A549 (cell line): ENCODE data around the gene ISM1. TPM values are rescaled to one million over a fixed set of nuclear protein-coding genes. Genes with fewer than 3 reads are reported as not detected.
A peak's percentile ranks its signal among the peaks of the same experiment; 100 is the strongest.

Experiments
- ATAC-seq, 2 experiments: fragments of 200-7000 bp in 1 of 2; fragments of >200 bp in 1 of 2; cut with Nextera tagmentation in 1 of 2; cut with Tn5 transposase in 1 of 2; 3 replicates each; pipeline versions ENCODE4 v1.8.0 to v1.9.1; 2018 to 2020; ENCODE audit warnings: mild to moderate bottlenecking in 1 of 2, moderate library complexity in 1 of 2
- CTCF ChIA-PET: fragments of 300-600 bp; sonication (Branson Sonifier 250); formaldehyde crosslinking; extraction: SDS; loops from one replicate; lab custom pipeline; 2021; ENCODE audit warnings: antibody characterized with exemption, inconsistent platforms; lab: Yijun Ruan, JAX
- POLR2A ChIA-PET: fragments of 350-600 bp; formaldehyde crosslinking; extraction: SDS; loops from one replicate; lab custom pipeline; 2021; ENCODE audit warnings: antibody characterized with exemption, inconsistent platforms; lab: Yijun Ruan, JAX
- DNase-seq, 2 experiments: peaks; one replicate each; pipeline versions ENCODE4 v3.0.0 to v3.0.0-alpha.2; 2011 to 2016; ENCODE audit warnings: low read depth in 1 of 2, low spot score in 1 of 2
- FAIRE-seq: peaks from 2 replicates; lab custom pipeline; 2011; peaks lifted over from hg19 to GRCh38; lab: Jason Lieb, UNC
- H3K27ac ChIP-seq, 2 experiments: fragments of >200 bp; sonication (Bioruptor Twin); formaldehyde crosslinking; 3 replicates each; pipeline ENCODE4 v1.5.1; 2016 to 2017
- H3K4me1 ChIP-seq: fragments of >200 bp; sonication (Bioruptor Twin); formaldehyde crosslinking; 3 replicates; pipeline ENCODE4 v1.6.1; 2016
- H3K4me2 ChIP-seq: fragments of >200 bp; sonication (Bioruptor Twin); formaldehyde crosslinking; 3 replicates; pipeline ENCODE4 v1.6.1; 2016
- H3K4me3 ChIP-seq: fragments of >200 bp; sonication (Bioruptor Twin); formaldehyde crosslinking; 3 replicates; pipeline ENCODE4 v1.5.1; 2016
- H3K9me3 ChIP-seq: fragments of >200 bp; sonication (Bioruptor Twin); formaldehyde crosslinking; 3 replicates; pipeline ENCODE4 v1.6.1; 2016
- BHLHE40 ChIP-seq: IDR thresholded peaks from 2 replicates; pipeline ENCODE4 v1.6.1; 2012; ENCODE audit warnings: low read depth, low read length, inconsistent platforms
- CBX8 ChIP-seq: fragments of 200-600 bp; sonication (generic); IDR thresholded peaks from 2 replicates; pipeline ENCODE4 v1.6.1; 2016
- CEBPB ChIP-seq, 2 experiments: fragments of >200 bp in 1 of 2; sonication (Bioruptor Twin) in 1 of 2; formaldehyde crosslinking in 1 of 2; IDR thresholded peaks; 2 replicates each; pipeline ENCODE4 v1.6.1; 2012 to 2016
- CHD2 ChIP-seq: fragments of 150-350 bp; IDR thresholded peaks from 2 replicates; pipeline ENCODE4 v1.6.1; 2014; ENCODE audit warnings: low read length; ENCODE audit not compliant: partially characterized antibody
- EHF ChIP-seq: fragments of 250-450 bp; sonication (Bioruptor Pico); IDR thresholded peaks from 2 replicates; pipeline ENCODE4 v1.5.0; 2020; ENCODE audit warnings: mild to moderate bottlenecking
- EHMT2 ChIP-seq: fragments of 200-600 bp; sonication (generic); IDR thresholded peaks from 2 replicates; pipeline ENCODE4 v1.6.1; 2016; ENCODE audit warnings: antibody characterized with exemption, low read depth, mild to moderate bottlenecking, moderate library complexity
- ESRRA ChIP-seq: fragments of 150-350 bp; IDR thresholded peaks from 2 replicates; pipeline ENCODE4 v1.6.1; 2014; ENCODE audit warnings: mild to moderate bottlenecking, low read length, borderline replicate concordance
- FOXS1 ChIP-seq: fragments of 250-450 bp; sonication (Bioruptor Pico); IDR thresholded peaks from 2 replicates; pipeline ENCODE4 v1.5.0; 2020; ENCODE audit warnings: mild to moderate bottlenecking, moderate library complexity
- GATA3 ChIP-seq: IDR thresholded peaks from 2 replicates; pipeline ENCODE4 v1.6.1; 2012; ENCODE audit warnings: borderline replicate concordance
- HDAC2 ChIP-seq: fragments of 200-600 bp; sonication (generic); IDR thresholded peaks from 2 replicates; pipeline ENCODE4 v1.6.1; 2016
- HEYL ChIP-seq: fragments of 250-450 bp; sonication (Bioruptor Pico); IDR thresholded peaks from 2 replicates; pipeline ENCODE4 v1.8.0; 2021; ENCODE audit warnings: mild to moderate bottlenecking, moderate library complexity
- HOXA7 ChIP-seq: fragments of 250-450 bp; sonication (Bioruptor Pico); IDR thresholded peaks from 2 replicates; pipeline ENCODE4 v1.5.0; 2020; ENCODE audit warnings: mild to moderate bottlenecking, moderate library complexity
- JUNB ChIP-seq: fragments of >200 bp; sonication (Bioruptor Twin); formaldehyde crosslinking; IDR thresholded peaks from 2 replicates; pipeline ENCODE4 v1.6.1; 2016
- MAFK ChIP-seq: fragments of 450-650 bp; IDR thresholded peaks from 2 replicates; pipeline ENCODE4 v1.6.1; 2014; ENCODE audit not compliant: partially characterized antibody
- MAZ ChIP-seq: fragments of 150-350 bp; IDR thresholded peaks from 2 replicates; pipeline ENCODE4 v1.6.1; 2014; ENCODE audit warnings: antibody characterized with exemption, low read depth, low read length, borderline replicate concordance
- MYC ChIP-seq: IDR thresholded peaks from 2 replicates; pipeline ENCODE4 v1.6.1; 2012; ENCODE audit warnings: mild to moderate bottlenecking, inconsistent platforms, low read length, improper control_type of control experiment, borderline replicate concordance
- NPAS2 ChIP-seq: fragments of 250-450 bp; sonication (Bioruptor Pico); IDR thresholded peaks from 2 replicates; pipeline ENCODE4 v1.8.0; 2022; ENCODE audit warnings: mild to moderate bottlenecking, moderate library complexity, borderline replicate concordance
- PHF8 ChIP-seq: fragments of 200-600 bp; sonication (generic); IDR thresholded peaks from 2 replicates; pipeline ENCODE4 v1.6.1; 2016; ENCODE audit warnings: low read depth, mild to moderate bottlenecking, antibody characterized with exemption, moderate library complexity, borderline replicate concordance
- POLR2AphosphoS2 ChIP-seq: conservative IDR thresholded peaks from 2 replicates; pipeline ENCODE4 v1.6.1; 2012; ENCODE audit warnings: low read length, improper control_type of control experiment, inconsistent platforms
- RCOR1 ChIP-seq: fragments of 150-350 bp; IDR thresholded peaks from 2 replicates; pipeline ENCODE4 v1.6.1; 2014; ENCODE audit warnings: antibody characterized with exemption, low read length, low read depth
- TP53 ChIP-seq: fragments of 250-450 bp; sonication (Bioruptor Pico); IDR thresholded peaks from 2 replicates; pipeline ENCODE4 v1.5.0; 2021; ENCODE audit warnings: mild to moderate bottlenecking, moderate library complexity
- ZC3H11A ChIP-seq: fragments of 450-650 bp; IDR thresholded peaks from 2 replicates; pipeline ENCODE4 v1.6.1; 2014; ENCODE audit warnings: antibody characterized with exemption, mild to moderate bottlenecking
- ZFP36 ChIP-seq: fragments of 450-650 bp; IDR thresholded peaks from 2 replicates; pipeline ENCODE4 v1.6.1; 2014; ENCODE audit warnings: borderline replicate concordance; ENCODE audit not compliant: partially characterized antibody
- ZSCAN20 ChIP-seq: fragments of 250-450 bp; sonication (Bioruptor Pico); IDR thresholded peaks from 2 replicates; pipeline ENCODE4 v1.8.0; 2022; ENCODE audit warnings: mild to moderate bottlenecking, moderate library complexity
- WGBS: methylation state at CpG from one replicate; pipeline ENCODE4 v1.1.6; 2017; ENCODE audit errors: missing lambda C conversion rate; 5-methylcytosine and 5-hydroxymethylcytosine counted together
- polyA plus RNA-seq, 4 experiments: library from polyadenylated mRNA; depleted of rRNA in 3 of 4; stranded (reverse); fragments of >200 nt; fragmentation: RNase III in 1 of 4; extraction: RNeasy Plus Mini Kit Qiagen cat#74134 plus additional on column Dnase treatment in 1 of 4; gene quantifications; 2 replicates in 3 of 4; 3 replicates in 1 of 4; pipeline ENCODE4 v1.2.3, GENCODE V29; 2011 to 2017
- TF ChIP-seq, protein P1 (sequence below): fragments of >200 bp; sonication (Bioruptor Twin); formaldehyde crosslinking; IDR thresholded peaks from 3 replicates; pipeline ENCODE4 v1.6.1; 2016
- TF ChIP-seq, protein P2 (sequence below): fragments of 200-600 bp; sonication (generic); IDR thresholded peaks from 2 replicates; pipeline ENCODE4 v1.6.1; 2016; ENCODE audit warnings: antibody characterized with exemption, mild to moderate bottlenecking, moderate library complexity

The ISM1 gene
- polyA plus RNA-seq, 2 of the 4 experiments (the other 2 are of a cell fraction) = 0.18 to 0.39 TPM

DNA sequence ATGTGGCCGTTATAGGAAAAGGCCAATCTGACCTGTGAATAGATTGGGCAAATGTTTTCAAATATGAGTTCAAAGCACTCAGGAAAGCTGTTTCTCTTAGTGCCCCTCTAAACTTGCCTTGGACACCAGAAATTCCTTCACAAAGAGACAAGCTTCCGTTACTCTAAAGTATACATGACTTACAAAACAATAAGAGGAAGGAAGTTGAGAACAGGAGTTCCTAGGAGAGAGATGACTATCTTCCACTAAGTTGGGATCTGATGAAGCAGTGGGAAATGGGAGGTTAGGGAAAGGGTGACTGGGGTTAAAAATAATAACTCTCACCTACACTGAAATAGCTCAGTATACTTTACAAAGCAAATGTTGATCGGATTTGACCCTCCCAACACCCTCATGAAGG is 50.0 kb downstream of the ISM1 start:
- H3K4me3 ChIP-seq = no peak overlapping the region
- DNase-seq (no peak), ATAC-seq (no peak), FAIRE-seq (no peak)
- CTCF ChIA-PET = interaction anchor here (2.2 kb wide), 1 partner anchor 10 kb away, joined by 11 read pairs; no protein-coding TSS in a partner anchor
- H3K9me3 ChIP-seq = no peaks in the 10 kb centered on the region
- WGBS = 40% methylated on average over 3 of the region's 3 CpGs
- H3K4me1 ChIP-seq = no peaks in the 10 kb centered on the region
- TF ChIP-seq MAFK (no peak), HDAC2 (no peak), HOXA7 (no peak), FOXS1 (CRISPR knock-in tag) (no peak), JUNB (no peak), EHF (no peak), HEYL (CRISPR knock-in tag) (no peak), RCOR1 (no peak), ZC3H11A (no peak), POLR2AphosphoS2 (no peak), CEBPB (IDR thresholded peaks at IDR 0.05) (no peak), ZFP36 (no peak)
- TF ChIP-seq, protein P1, sequence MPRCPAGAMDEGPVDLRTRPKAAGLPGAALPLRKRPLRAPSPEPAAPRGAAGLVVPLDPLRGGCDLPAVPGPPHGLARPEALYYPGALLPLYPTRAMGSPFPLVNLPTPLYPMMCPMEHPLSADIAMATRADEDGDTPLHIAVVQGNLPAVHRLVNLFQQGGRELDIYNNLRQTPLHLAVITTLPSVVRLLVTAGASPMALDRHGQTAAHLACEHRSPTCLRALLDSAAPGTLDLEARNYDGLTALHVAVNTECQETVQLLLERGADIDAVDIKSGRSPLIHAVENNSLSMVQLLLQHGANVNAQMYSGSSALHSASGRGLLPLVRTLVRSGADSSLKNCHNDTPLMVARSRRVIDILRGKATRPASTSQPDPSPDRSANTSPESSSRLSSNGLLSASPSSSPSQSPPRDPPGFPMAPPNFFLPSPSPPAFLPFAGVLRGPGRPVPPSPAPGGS = no peak
- H3K4me2 ChIP-seq = no peak overlapping the region
- H3K27ac ChIP-seq = no peak overlapping the region
- POLR2A ChIA-PET = no interaction called here

DNA sequence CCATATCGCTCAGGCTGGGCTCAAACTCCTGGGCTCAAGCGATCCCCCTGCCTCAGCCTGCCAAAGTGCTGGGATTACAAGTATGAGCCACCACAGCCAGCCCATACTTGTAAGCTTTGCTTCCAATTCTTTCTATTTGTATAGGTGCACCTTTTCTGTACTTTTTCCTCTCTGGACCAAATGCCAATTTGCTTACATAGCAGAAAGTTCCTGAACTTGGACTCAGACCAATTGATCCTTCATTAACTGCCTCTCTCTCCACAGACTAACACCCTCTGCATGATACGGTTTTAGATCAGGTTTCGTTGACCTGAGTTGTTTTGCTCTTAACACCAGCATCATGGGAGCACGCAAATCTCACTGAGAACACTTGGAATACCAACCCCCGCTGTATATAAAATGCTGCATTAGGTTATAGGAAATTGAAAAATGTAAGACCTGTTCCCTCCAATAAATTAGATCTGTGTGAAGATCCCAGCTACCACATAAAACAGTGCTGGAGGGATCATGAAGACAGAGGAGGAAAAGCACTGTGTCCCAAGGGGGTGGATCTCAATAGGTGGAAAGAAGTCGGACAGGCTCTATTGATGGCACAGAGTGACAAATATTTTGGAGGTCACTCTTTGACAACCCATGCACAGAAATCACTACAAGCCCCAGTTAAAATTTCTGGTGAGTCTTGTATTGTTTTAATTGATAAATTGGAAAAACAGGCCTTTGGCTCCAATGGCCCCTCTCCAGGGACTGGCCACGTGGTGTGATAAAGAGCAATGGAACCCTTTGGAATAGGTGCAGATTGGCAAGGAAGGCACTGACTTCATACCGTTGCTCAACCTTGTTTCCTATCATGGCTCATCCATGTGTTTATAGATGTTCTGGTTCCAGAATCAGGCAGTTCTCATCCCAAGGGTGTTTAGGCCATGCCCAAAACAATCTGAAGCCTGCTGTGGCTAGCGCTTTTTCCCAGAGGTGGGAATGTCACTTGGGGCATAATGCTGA is 51.2 kb downstream of the ISM1 start:
- POLR2A ChIA-PET = no interaction called here

DNA sequence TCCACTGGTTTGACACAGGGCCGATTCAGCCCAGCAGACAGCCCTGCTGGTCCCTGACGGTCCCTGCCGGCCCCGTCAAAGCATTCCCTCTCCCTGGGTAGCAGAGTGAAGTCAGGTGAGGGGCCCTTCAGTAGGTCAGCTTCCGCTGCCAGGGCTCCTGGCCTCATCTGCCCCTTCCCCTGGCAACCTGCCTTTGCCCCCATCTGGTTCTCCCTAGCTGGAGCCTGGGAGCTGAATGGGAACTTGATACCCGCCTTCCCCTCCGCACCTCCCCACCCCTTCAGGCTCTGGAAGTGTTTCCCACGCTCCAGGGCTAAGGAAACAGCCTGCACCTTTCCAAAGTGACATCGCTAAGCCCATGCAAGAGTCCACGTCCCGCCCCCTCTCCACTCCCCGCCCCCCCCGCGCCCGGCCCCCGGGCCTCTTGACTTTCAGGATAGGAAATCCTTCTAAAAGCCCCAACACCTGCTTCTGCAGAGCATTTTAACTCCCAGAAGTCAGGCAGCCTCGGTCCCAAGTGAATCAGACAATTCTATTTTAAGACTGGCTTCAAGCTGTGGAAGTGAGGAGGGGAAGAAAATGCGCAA is 53.3 kb downstream of the ISM1 start:
- H3K4me3 ChIP-seq = no peak overlapping the region
- 77% methylated on average over 15 of the region's 18 CpGs for WGBS
- H3K9me3 ChIP-seq = no peaks in the 10 kb centered on the region
- ChIA-PET POLR2A (no interaction called here), CTCF (interaction anchor here (1.0 kb wide), 1 partner anchor 272 kb away, joined by 3 read pairs; no protein-coding TSS in a partner anchor)
- no peak overlapping the region for H3K4me2 ChIP-seq
- no peak for DNase-seq
- TF ChIP-seq GATA3 (no peak), ZFP36 (no peak), NPAS2 (no peak), CHD2 (no peak), MAZ (no peak), MYC (no peak), TP53 (CRISPR knock-in tag) (no peak), CBX8 (no peak), FOXS1 (CRISPR knock-in tag) (no peak), MAFK (no peak), BHLHE40 (no peak), ZSCAN20 (CRISPR knock-in tag) (no peak)
- TF ChIP-seq, protein P2, sequence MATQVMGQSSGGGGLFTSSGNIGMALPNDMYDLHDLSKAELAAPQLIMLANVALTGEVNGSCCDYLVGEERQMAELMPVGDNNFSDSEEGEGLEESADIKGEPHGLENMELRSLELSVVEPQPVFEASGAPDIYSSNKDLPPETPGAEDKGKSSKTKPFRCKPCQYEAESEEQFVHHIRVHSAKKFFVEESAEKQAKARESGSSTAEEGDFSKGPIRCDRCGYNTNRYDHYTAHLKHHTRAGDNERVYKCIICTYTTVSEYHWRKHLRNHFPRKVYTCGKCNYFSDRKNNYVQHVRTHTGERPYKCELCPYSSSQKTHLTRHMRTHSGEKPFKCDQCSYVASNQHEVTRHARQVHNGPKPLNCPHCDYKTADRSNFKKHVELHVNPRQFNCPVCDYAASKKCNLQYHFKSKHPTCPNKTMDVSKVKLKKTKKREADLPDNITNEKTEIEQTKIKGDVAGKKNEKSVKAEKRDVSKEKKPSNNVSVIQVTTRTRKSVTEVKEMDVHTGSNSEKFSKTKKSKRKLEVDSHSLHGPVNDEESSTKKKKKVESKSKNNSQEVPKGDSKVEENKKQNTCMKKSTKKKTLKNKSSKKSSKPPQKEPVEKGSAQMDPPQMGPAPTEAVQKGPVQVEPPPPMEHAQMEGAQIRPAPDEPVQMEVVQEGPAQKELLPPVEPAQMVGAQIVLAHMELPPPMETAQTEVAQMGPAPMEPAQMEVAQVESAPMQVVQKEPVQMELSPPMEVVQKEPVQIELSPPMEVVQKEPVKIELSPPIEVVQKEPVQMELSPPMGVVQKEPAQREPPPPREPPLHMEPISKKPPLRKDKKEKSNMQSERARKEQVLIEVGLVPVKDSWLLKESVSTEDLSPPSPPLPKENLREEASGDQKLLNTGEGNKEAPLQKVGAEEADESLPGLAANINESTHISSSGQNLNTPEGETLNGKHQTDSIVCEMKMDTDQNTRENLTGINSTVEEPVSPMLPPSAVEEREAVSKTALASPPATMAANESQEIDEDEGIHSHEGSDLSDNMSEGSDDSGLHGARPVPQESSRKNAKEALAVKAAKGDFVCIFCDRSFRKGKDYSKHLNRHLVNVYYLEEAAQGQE = no peak
- no peak for FAIRE-seq
- H3K27ac ChIP-seq = no peak overlapping the region
- no peaks in the 10 kb centered on the region for H3K4me1 ChIP-seq
- ATAC-seq = no peak

More for the DNA sequence above, 51.2 kb downstream of the ISM1 start:
- DNase-seq (no peak), ATAC-seq (no peak)
- H3K4me1 ChIP-seq = no peaks in the 10 kb centered on the region
- no peak overlapping the region for H3K4me3 ChIP-seq
- CTCF ChIA-PET = interaction anchor here (1.5 kb wide), 1 partner anchor 8 kb away, joined by 4 read pairs; no protein-coding TSS in a partner anchor
- no peak overlapping the region for H3K27ac ChIP-seq
- H3K4me2 ChIP-seq = no peak overlapping the region
- H3K9me3 ChIP-seq = no peaks in the 10 kb centered on the region
- TF ChIP-seq EHMT2 (no peak), MAFK (peak; percentile 84), PHF8 (no peak), ESRRA (no peak), TP53 (CRISPR knock-in tag) (no peak)
- TF ChIP-seq, protein P1 = no peak
- TF ChIP-seq, all 56 proteins: peak for 1
- no peak for FAIRE-seq
- WGBS = 68% methylated on average over 10 of the region's 10 CpGs
